Camera-type eye (tissue), 1 donor: ENCODE measurements around the gene SUPT20H. TPM values are rescaled to one million over a fixed set of nuclear protein-coding genes. Genes with fewer than 3 reads are reported as not detected.

Experiments used
- total RNA-seq: library from RNA; depleted of rRNA; stranded (reverse); fragments of >200 nt; gene quantifications from one replicate; pipeline ENCODE4 v1.2.3, GENCODE V29; 2014

SUPT20H gene
- 133 TPM for total RNA-seq

DNA sequence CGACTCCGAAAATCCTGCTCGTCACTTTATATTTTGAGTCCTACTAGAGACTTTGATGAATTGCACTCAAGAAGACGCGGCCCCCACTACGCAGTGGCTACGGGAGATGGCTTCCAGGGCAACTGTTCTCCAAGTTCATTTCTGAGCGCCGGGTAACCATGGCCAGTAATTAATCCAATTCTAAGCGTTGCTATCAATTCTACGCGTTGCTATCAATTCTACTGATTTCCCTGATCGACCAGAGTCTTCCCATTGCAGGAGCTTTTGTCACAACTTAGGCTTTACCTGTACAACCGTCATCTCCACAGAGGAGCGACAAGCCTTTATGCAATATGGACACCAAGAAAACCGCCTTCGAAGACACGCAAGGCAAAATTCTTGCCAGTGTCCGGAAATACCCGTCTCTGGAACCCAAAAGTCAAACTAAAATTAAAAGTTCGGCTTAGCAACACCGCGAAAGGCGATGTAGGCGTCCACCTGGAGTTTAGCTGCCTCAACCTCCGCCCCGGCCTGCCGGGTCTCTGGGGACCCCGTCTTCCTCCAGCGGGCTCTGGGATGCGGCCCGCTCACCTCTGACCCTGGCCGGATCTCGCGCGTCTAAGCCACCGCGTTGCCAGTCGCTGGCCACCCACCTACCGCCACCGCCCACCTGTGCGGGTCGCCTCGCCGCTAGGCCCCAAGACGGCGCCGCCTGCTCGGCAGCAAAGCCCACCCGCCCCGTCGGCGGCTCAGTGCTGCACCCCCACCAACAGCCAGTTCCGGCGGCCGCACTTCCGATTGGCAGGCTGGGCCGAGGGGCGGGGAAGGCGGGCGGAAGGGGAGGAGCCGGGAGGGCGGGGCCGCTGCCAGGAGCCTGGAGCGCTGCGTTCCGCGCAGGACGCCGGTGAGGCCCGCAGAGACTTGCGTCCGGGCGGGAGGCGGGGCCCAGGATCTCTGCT is at the start of gene SUPT20H:
TSS of gene SUPT20H (minus strand) at position 779 of the 938 bp plus-strand sequence. CDS start 8,198 bp downstream, outside the sequence.

DNA sequence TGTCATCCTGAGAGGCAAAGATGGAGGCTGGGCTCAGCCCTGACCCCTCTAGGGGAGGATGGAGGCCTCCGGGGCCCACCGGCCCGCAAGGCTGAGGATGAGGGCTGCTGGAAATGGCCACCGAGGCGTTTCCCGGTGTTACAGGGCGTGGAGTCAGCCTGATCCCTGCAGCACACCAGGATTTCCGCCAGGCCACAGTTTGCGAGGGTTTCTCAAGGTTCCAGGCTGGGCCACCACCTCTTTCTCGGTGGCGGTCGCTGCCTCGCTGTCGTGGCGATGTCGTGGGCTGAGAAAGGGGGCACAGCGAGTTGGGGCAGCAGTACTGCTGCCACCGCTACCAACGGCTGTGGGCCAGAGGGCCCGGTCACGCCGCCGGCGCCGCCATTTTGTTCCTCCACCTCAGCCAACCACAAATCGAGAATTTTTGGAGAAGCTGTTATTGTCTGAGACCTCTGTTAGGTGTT is 45.8 kb upstream of the SUPT20H start, which contains the start of gene CSNK1A1L:
TSS of gene CSNK1A1L (minus strand) at position 414 of the 464 bp plus-strand sequence. CDS start at position 6, 408 bp downstream.

DNA sequence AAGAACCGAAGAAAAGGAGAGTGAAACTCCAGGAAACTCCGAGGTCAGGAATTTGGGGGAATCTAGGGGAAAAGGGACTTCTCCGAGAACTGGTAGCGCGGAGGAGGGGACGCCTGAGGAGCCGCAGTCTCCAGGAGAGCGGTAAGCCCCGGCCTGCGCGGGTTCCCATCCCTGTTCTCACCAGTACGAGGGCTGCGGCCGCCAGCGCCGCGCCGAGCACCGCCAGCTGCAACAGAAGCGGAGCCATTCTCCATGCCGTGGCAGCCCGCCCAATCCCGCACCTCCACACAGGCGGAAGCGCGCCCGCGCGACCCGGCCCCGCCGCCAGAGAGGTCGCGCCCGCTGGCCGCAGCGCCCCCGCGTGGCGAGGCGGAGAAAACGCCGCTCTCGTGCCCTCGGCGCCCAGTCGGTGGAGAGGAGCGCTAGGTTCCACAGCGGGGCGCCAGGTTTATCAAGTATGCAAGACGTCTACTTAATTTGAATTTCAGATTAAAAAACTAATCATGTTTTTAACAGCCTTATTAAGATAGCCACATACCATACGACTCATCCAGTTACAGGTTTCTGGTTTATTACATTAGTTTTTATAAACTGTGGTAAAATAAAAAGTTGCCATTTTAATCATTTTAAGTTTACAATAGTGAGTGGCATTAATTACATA is 60.3 kb downstream of the SUPT20H start, which contains the start of gene ALG5:
TSS of gene ALG5 (minus strand) at position 287 of the 661 bp plus-strand sequence. CDS start at position 247, 40 bp downstream.

Other genes with a start within 250 kb of the SUPT20H start
- 13.7 TPM for gene RFXAP, start 240.5 kb downstream of the SUPT20H start, total RNA-seq
- 43.2 TPM for gene SMAD9, start 139.4 kb downstream of the SUPT20H start, total RNA-seq
- 30.6 TPM for gene ALG5, start 60.3 kb downstream of the SUPT20H start, total RNA-seq
- gene EXOSC8, start 58.9 kb downstream of the SUPT20H start, total RNA-seq, result 46.0 TPM
- gene CSNK1A1L, start 46.0 kb upstream of the SUPT20H start, total RNA-seq, result not detected